ENCODE data around the gene PCSK6.
A peak's percentile ranks its signal among the peaks of the same experiment; 100 is the strongest.

Gene PCSK6

GRCh38 chr15:101307897-101308603 lies 181.5 kb downstream of the PCSK6 start:
- no peaks in the 10 kb centered on the region for H3K36me3 ChIP-seq (ENCODE audit: insufficient read depth, low read depth, low read length)
- no peaks in the 10 kb centered on the region for H3K4me1 ChIP-seq (ENCODE audit: insufficient read depth, low read length)
- no peak overlapping the region for H3K4me3 ChIP-seq (ENCODE audit: low read length)
- H3K27me3 ChIP-seq (ENCODE audit: insufficient read depth, low read length), result no peaks in the 10 kb centered on the region
- H3K27ac ChIP-seq (ENCODE audit: low read length), result no peak overlapping the region
- no peak overlapping the region; the same call in 1 of the 2 replicates for H3K9ac ChIP-seq (ENCODE audit: low read depth, low read length)
- no peaks in the 10 kb centered on the region for H3K9me3 ChIP-seq (ENCODE audit: insufficient read depth, low read depth, low read length)

- no peak overlapping the region for H3K27ac ChIP-seq (ENCODE audit: low read length)
- no peaks in the 10 kb centered on the region for H3K4me1 ChIP-seq (ENCODE audit: insufficient read depth, low read length)
- H3K9me3 ChIP-seq (ENCODE audit: insufficient read depth, low read depth, low read length), result no peaks in the 10 kb centered on the region
- H3K9ac ChIP-seq (ENCODE audit: low read depth, low read length), result no peak overlapping the region
- H3K36me3 ChIP-seq (ENCODE audit: insufficient read depth, low read depth, low read length), result no peaks in the 10 kb centered on the region
- no peaks in the 10 kb centered on the region for H3K27me3 ChIP-seq (ENCODE audit: insufficient read depth, low read length)
- H3K4me3 ChIP-seq (ENCODE audit: low read length), result no peak overlapping the region
Observed at GRCh38 chr15:101307048-101307896, 182.2 kb downstream of the PCSK6 start.

- no peak overlapping the region for H3K9ac ChIP-seq (ENCODE audit: low read depth, low read length)
- no peaks in the 10 kb centered on the region for H3K36me3 ChIP-seq (ENCODE audit: insufficient read depth, low read depth, low read length)
- H3K4me1 ChIP-seq (ENCODE audit: insufficient read depth, low read length), result no peaks in the 10 kb centered on the region
- H3K27ac ChIP-seq (ENCODE audit: low read length), result no peak overlapping the region
- H3K27me3 ChIP-seq (ENCODE audit: insufficient read depth, low read length), result no peaks in the 10 kb centered on the region
- H3K9me3 ChIP-seq (ENCODE audit: insufficient read depth, low read depth, low read length), result no peaks in the 10 kb centered on the region
- no peak overlapping the region for H3K4me3 ChIP-seq (ENCODE audit: low read length)
Observed at GRCh38 chr15:101306341-101307047, 183.0 kb downstream of the PCSK6 start.

GRCh38 chr15:101305820-101306255 lies 183.7 kb downstream of the PCSK6 start:
- Histone ChIP-seq H3K4me3 (ENCODE audit: low read length) (no peak overlapping the region), H3K9me3 (ENCODE audit: insufficient read depth, low read depth, low read length) (no peaks in the 10 kb centered on the region), H3K9ac (ENCODE audit: low read depth, low read length) (no peak overlapping the region), H3K27ac (ENCODE audit: low read length) (no peak overlapping the region), H3K36me3 (ENCODE audit: insufficient read depth, low read depth, low read length) (no peaks in the 10 kb centered on the region), H3K4me1 (ENCODE audit: insufficient read depth, low read length) (no peaks in the 10 kb centered on the region), H3K27me3 (ENCODE audit: insufficient read depth, low read length) (no peaks in the 10 kb centered on the region)

- H3K9ac ChIP-seq (ENCODE audit: low read depth, low read length), result no peak overlapping the region
- no peaks in the 10 kb centered on the region for H3K36me3 ChIP-seq (ENCODE audit: insufficient read depth, low read depth, low read length)
- H3K27me3 ChIP-seq (ENCODE audit: insufficient read depth, low read length), result no peaks in the 10 kb centered on the region
- H3K4me3 ChIP-seq (ENCODE audit: low read length), result no peak overlapping the region
- H3K9me3 ChIP-seq (ENCODE audit: insufficient read depth, low read depth, low read length), result no peaks in the 10 kb centered on the region
- no peaks in the 10 kb centered on the region for H3K4me1 ChIP-seq (ENCODE audit: insufficient read depth, low read length)
- no peak overlapping the region for H3K27ac ChIP-seq (ENCODE audit: low read length)
Observed at GRCh38 chr15:101303408-101303807, 186.1 kb downstream of the PCSK6 start.

- Histone ChIP-seq H3K4me1 (ENCODE audit: insufficient read depth, low read length) (peaks cover 5% of the 10 kb centered on the region), H3K27me3 (ENCODE audit: insufficient read depth, low read length) (no peaks in the 10 kb centered on the region), H3K4me3 (ENCODE audit: low read length) (peak overlapping the region; percentile 93), H3K9ac (ENCODE audit: low read depth, low read length) (no peak overlapping the region), H3K9me3 (ENCODE audit: insufficient read depth, low read depth, low read length) (no peaks in the 10 kb centered on the region), H3K36me3 (ENCODE audit: insufficient read depth, low read depth, low read length) (peaks cover 9% of the 10 kb centered on the region), H3K27ac (ENCODE audit: low read length) (no peak overlapping the region)
Observed at GRCh38 chr15:101296418-101297405, 192.8 kb downstream of the PCSK6 start.

- no peaks in the 10 kb centered on the region for H3K27me3 ChIP-seq (ENCODE audit: insufficient read depth, low read length)
- peak overlapping the region; percentile 89; the same call in 1 of the 2 replicates for H3K9ac ChIP-seq (ENCODE audit: low read depth, low read length)
- no peaks in the 10 kb centered on the region for H3K9me3 ChIP-seq (ENCODE audit: insufficient read depth, low read depth, low read length)
- H3K4me1 ChIP-seq (ENCODE audit: insufficient read depth, low read length), result peaks cover 5% of the 10 kb centered on the region
- peaks cover 18% of the 10 kb centered on the region for H3K36me3 ChIP-seq (ENCODE audit: insufficient read depth, low read depth, low read length)
- H3K27ac ChIP-seq (ENCODE audit: low read length), result no peak overlapping the region
- H3K4me3 ChIP-seq (ENCODE audit: low read length), result peak overlapping the region; percentile 93
Observed at GRCh38 chr15:101295607-101296161, 193.8 kb downstream of the PCSK6 start.

- Histone ChIP-seq H3K9ac (ENCODE audit: low read depth, low read length) (peak within 1 kb of the TSS; percentile 89), H3K27me3 (ENCODE audit: insufficient read depth, low read length) (no peaks in the 10 kb centered on the region), H3K4me1 (ENCODE audit: insufficient read depth, low read length) (peaks cover 5% of the 10 kb centered on the region), H3K36me3 (ENCODE audit: insufficient read depth, low read depth, low read length) (peaks cover 24% of the 10 kb centered on the region), H3K9me3 (ENCODE audit: insufficient read depth, low read depth, low read length) (no peaks in the 10 kb centered on the region), H3K4me3 (ENCODE audit: low read length) (peak within 1 kb of the TSS; percentile 93), H3K27ac (ENCODE audit: low read length) (no peak within 1 kb of the TSS)
Observed at GRCh38 chr15:101294731-101295606, 194.5 kb downstream of the PCSK6 start, which contains the start of gene SNRPA1. TSS of gene SNRPA1 (minus strand) at chr15:101295248. CDS start at chr15:101295178, 70 bp downstream.

GRCh38 chr15:101293122-101293521 lies 196.4 kb downstream of the PCSK6 start:
- H3K4me1 ChIP-seq (ENCODE audit: insufficient read depth, low read length), result peaks cover 5% of the 10 kb centered on the region

More at GRCh38 chr15:101293122-101293521, 196.4 kb downstream of the PCSK6 start:
- Histone ChIP-seq H3K27me3 (ENCODE audit: insufficient read depth, low read length) (no peaks in the 10 kb centered on the region), H3K4me3 (ENCODE audit: low read length) (peak overlapping the region; percentile 93), H3K36me3 (ENCODE audit: insufficient read depth, low read depth, low read length) (peaks cover 38% of the 10 kb centered on the region), H3K9me3 (ENCODE audit: insufficient read depth, low read depth, low read length) (no peaks in the 10 kb centered on the region), H3K27ac (ENCODE audit: low read length) (no peak overlapping the region), H3K9ac (ENCODE audit: low read depth, low read length) (peak overlapping the region; percentile 89; the same call in 1 of the 2 replicates)
